ENCODE data around the gene MUTYH.

The MUTYH gene

DNA sequence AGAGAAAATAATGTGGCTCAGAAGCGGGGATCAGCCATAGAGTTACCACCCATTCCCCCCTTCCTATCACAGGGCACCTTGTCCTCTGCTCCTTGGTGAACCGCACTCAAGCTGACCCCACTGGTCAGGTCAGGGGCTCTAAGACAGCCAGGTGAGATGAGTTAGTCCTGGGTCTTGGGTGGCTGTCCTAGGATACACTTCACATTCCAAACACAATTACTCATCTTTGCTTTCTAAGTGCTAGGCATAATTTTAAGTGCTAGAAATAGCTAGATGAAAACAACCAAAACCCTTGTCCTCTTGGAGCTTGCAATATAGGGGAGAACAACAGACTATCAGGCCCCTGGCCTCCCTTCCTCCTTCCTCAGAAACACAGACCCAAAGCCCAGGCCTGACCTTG is 7.8 kb upstream of the MUTYH start:
- no peak for DNase-seq
- Histone ChIP-seq H3K4me1 (no peaks in the 10 kb centered on the region), H3K9me3 (no peaks in the 10 kb centered on the region), H3K4me3 (ENCODE audit: low read depth, low read length) (no peak overlapping the region), H3K27me3 (no peaks in the 10 kb centered on the region), H3K36me3 (peaks cover 4% of the 10 kb centered on the region)
- TF ChIP-seq, protein P1, sequence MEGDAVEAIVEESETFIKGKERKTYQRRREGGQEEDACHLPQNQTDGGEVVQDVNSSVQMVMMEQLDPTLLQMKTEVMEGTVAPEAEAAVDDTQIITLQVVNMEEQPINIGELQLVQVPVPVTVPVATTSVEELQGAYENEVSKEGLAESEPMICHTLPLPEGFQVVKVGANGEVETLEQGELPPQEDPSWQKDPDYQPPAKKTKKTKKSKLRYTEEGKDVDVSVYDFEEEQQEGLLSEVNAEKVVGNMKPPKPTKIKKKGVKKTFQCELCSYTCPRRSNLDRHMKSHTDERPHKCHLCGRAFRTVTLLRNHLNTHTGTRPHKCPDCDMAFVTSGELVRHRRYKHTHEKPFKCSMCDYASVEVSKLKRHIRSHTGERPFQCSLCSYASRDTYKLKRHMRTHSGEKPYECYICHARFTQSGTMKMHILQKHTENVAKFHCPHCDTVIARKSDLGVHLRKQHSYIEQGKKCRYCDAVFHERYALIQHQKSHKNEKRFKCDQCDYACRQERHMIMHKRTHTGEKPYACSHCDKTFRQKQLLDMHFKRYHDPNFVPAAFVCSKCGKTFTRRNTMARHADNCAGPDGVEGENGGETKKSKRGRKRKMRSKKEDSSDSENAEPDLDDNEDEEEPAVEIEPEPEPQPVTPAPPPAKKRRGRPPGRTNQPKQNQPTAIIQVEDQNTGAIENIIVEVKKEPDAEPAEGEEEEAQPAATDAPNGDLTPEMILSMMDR (IDR thresholded peaks at IDR 0.05; ENCODE audit: low read depth, low read length), result no peak

DNA sequence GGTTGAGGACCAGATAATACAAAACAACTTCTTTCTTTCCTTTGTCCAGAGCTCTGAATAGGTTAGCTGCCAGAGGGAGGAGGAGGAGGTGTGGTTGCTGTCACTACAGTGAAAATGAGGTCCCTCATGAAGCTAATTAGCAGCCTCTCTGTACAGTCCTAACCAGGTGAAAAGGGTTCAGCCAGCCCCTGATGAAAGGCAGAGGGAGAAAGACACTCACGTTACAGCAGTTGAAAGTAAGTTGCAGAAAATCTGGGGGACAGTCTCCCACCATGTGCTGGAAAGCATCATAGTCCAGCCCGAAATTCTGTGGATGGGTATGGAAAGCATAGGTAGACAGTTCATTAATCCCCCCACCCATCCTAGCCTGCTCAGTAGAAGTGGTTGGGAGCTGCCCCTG is 6.2 kb upstream of the MUTYH start:
- H3K36me3 ChIP-seq, result peaks cover 11% of the 10 kb centered on the region

DNA sequence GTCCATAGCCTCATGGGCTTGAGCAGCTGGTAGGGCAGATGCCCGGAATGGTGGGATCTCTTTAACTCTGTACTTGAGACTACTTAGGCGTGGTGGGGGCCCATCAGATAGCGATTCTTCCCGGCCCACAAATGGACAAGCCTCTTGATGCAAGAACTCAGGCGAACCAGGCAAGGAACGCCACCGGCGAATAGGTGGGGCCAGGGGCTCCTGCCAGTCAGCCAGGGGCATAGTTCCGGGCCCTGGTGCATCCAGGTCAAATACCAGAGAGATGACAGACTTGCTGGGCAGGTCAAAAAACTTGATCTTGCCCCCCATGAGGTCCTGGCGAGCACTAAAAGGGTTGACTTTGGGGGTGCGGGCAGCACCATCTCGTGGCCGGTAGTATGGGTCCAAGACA is 4.8 kb upstream of the MUTYH start:
- DNase-seq, result no peak
- Histone ChIP-seq H3K9me3 (no peaks in the 10 kb centered on the region), H3K36me3 (peaks cover 11% of the 10 kb centered on the region), H3K4me3 (ENCODE audit: low read depth, low read length) (no peak overlapping the region), H3K4me1 (no peaks in the 10 kb centered on the region), H3K27me3 (no peaks in the 10 kb centered on the region)
- TF ChIP-seq, protein P1 (IDR thresholded peaks at IDR 0.05; ENCODE audit: low read depth, low read length), result no peak

More for the DNA sequence above, 6.2 kb upstream of the MUTYH start:
- Histone ChIP-seq H3K9me3 (no peaks in the 10 kb centered on the region), H3K4me1 (no peaks in the 10 kb centered on the region), H3K4me3 (ENCODE audit: low read depth, low read length) (no peak overlapping the region), H3K27me3 (no peaks in the 10 kb centered on the region)
- DNase-seq, result no peak
- TF ChIP-seq, protein P1 (IDR thresholded peaks at IDR 0.05; ENCODE audit: low read depth, low read length), result no peak

DNA sequence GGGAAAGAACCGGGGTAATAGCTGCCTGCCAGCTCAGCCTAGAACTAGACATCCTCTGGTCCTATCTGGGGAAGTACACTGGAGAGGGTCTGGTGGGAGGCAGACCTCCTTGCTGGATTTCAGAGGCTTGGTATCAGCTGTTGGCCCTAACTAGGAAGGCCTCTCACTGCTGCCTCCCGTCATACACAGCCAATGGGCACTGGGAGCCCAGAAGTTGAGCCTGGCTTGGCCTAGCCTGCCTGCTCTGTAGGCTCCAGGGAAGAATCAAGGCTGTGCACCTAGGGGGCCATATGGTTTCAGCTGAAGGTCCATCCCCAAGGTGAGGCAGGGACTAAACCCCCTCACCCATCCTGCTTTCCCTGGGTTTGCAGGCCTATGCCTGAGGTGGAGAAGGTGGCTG is 4.3 kb upstream of the MUTYH start:
- no peak overlapping the region for H3K4me3 ChIP-seq (ENCODE audit: low read depth, low read length)
- H3K4me1 ChIP-seq, result no peaks in the 10 kb centered on the region
- H3K27me3 ChIP-seq, result no peaks in the 10 kb centered on the region
- TF ChIP-seq, protein P1 (IDR thresholded peaks at IDR 0.05; ENCODE audit: low read depth, low read length), result no peak
- H3K9me3 ChIP-seq, result no peaks in the 10 kb centered on the region
- DNase-seq, result no peak
- peaks cover 11% of the 10 kb centered on the region for H3K36me3 ChIP-seq

DNA sequence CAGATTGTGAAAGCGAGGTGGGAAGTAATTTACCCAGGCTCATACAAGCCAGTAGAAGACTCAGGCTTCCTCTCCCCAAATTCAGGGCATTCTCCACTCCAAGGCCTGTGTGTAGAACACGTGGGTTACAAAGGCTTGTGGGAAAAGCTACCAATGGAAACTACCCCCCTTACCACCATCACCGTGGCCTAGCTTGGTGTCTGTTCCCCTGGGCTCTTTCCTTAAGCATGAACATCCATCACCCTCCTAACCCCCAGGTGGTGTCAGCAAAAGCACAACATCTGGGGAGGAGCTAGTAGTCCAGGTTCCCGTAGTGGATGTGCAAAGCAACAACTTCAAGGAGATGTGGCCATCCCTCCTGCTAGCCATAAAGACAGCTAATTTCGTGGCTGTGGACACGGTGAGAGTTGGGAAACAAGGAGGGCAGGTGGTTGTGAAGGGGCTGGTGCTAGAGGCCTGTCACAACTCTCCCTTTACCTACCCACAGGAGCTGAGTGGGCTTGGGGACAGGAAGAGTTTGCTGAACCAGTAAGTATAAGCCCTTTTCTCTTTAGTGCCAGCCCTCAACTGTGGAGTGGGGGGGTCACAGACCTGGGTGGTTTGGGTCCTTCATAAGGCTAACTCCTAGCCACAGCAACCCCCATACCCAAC is 701 bp upstream of the MUTYH start:
- peaks cover 11% of the 10 kb centered on the region for H3K36me3 ChIP-seq
- no peaks in the 10 kb centered on the region for H3K9me3 ChIP-seq
- H3K27me3 ChIP-seq, result no peaks in the 10 kb centered on the region
- no peak for DNase-seq
- H3K4me1 ChIP-seq, result no peaks in the 10 kb centered on the region
- TF ChIP-seq, protein P1 (IDR thresholded peaks at IDR 0.05; ENCODE audit: low read depth, low read length), result no peak
- H3K4me3 ChIP-seq (ENCODE audit: low read depth, low read length), result peak overlapping the region; percentile 81

DNA sequence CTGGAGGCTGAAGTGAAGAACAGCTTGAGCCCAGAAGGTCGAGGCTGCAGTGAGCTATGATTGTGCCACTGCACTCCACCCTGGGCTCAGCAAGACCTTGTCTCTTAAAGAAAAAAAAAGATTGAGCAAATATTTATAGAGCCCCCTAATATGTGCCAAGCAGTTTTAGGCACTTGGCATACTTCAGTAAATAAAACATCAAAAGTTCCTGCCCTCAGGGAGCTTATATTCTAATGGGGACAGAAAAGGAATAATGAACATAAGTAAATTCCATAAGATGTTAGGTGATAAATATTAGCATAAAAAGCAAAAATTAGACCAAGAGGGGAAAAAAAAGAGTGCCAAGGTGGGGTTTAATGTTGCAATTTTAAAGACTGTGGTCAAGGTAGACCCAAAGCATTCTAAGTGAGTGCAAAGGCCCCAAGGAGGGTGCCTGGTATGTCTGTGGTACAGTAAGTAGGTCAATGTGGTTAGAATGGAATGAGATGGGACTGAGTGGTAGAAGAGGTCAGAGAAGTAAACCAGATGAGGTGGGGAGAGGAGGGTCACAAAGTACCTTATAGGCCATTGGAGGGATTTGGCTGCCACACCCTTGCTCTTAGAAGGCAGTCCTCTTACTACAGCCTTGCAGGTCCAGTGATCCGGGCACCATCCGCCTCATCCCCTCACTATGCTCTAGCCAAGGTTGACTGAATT is 2.5 kb downstream of the MUTYH start:
- Histone ChIP-seq H3K36me3 (peaks cover 5% of the 10 kb centered on the region), H3K4me3 (ENCODE audit: low read depth, low read length) (no peak overlapping the region), H3K4me1 (no peaks in the 10 kb centered on the region), H3K27me3 (no peaks in the 10 kb centered on the region), H3K9me3 (no peaks in the 10 kb centered on the region)
- DNase-seq, result no peak
- TF ChIP-seq, protein P1 (IDR thresholded peaks at IDR 0.05; ENCODE audit: low read depth, low read length), result no peak

All from BE2C (cell line).